ENCODE data around the gene SLC22A4.
A peak's percentile ranks its signal among the peaks of the same experiment; 100 is the strongest.

The SLC22A4 gene

DNA sequence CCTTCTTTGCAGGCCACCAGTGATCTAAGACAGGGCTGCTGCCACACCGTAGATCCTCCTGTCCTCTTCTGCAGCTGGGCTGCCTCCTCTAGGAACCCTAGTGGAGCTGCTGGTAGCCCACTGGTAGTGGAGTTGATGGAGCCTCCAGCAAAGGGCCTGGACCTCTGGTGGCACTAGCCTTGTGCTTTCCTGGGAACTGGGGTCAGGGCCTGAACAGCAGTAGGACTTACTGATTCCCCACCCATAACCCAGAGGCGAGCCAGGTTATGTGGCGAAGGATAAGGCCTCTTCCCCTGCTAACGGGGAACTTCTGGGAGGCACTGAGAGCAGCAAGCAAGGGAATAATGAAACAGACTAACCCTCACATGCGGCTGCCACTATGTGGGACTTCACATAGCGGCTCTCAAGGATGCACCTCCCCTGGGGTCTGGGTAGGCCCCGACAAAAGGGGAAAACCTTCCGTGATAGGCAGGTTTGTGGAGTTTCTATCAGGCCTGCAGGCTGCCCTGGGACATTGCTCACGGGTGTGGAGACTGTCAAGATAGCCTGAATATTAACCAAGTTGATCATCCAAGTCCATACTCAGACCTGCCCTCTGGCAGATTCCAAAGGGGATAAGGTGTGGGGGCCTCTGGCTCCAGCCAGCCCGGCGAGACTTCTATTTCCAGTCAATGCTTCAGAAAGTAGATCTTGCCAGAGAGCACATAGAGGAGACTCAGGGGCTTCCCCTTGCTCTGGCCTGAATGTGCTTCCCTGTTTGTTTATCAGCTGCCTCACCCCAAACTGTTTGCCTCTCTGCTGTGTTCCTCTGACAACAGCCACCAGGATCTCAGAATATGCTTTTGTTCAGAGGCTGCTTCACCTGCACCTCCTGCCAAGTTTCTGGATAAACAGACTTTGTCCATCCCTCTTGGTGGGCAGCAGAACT is 7.4 kb downstream of the SLC22A4 start:
- H3K9me3 ChIP-seq (ENCODE audit: control extremely low read depth in 1 of 5, control insufficient read depth in 4 of 5, insufficient read depth in 2 of 5, low read depth in 1 of 5, low read length in 4 of 5), result peaks cover 0 to 15% (median 4%) of the 10 kb centered on the region in 5 experiments
- CTCF ChIA-PET, result interaction anchor here (0.7 to 2.7 kb wide), 3 partner anchors 8 to 64 kb away, joined by 3 to 11 read pairs (median 6); partner anchors contain the start of gene SLC22A4
- no peak overlapping the region for H3K27ac ChIP-seq (ENCODE audit: insufficient read depth in 1 of 2, low read depth in 1 of 2, low read length in 2 of 2, poor library complexity in 1 of 2, severe bottlenecking in 2 of 2)
- no peaks in the 10 kb centered on the region for H3K27me3 ChIP-seq (replicated peaks in 2 of 5; ENCODE audit: control insufficient read depth in 4 of 5, insufficient read depth in 5 of 5, low read length in 4 of 5)
- no peak overlapping the region for H3K4me3 ChIP-seq (ENCODE audit: control insufficient read depth in 1 of 7, extremely low read depth in 1 of 7, insufficient read depth in 4 of 7, low read depth in 2 of 7, low read length in 6 of 7)
- 91% methylated on average over 11 of the region's 11 CpGs for WGBS (ENCODE audit: insufficient coverage)
- POLR2A ChIA-PET, result no interaction called here
- H3K36me3 ChIP-seq (ENCODE audit: control insufficient read depth in 4 of 4, insufficient read depth in 4 of 4, low read length in 3 of 4), result peaks cover 0 to 7% (median 2%) of the 10 kb centered on the region in 4 experiments
- DNase-seq, result peak in 2 of 3 donors; percentile 30 to 47
- peaks cover 0 to 11% (median 0%) of the 10 kb centered on the region in 4 experiments for H3K4me1 ChIP-seq (ENCODE audit: control extremely low read depth in 1 of 4, control insufficient read depth in 4 of 4, insufficient read depth in 4 of 4, low read length in 3 of 4)

DNA sequence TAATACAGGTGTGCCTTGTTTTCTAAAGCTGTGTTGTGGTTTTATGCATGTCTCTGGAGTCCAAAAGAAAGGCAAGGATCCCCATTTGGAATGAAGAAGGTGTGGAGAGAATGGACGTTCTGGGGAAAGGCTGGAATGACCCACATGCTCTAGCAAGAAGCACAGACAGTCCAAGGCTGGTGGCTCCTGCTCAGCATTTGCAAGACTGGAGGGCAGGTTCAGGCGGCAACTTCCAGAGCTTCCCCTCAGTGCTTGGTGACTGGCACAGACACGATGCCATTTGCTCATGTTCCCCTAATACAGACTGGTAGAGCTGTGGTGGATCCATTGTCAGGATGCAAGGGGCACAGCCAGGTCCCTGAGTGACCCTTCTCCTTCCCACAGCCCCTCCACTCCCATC is 8.2 kb downstream of the SLC22A4 start:
- H3K4me3 ChIP-seq (ENCODE audit: control insufficient read depth in 1 of 7, extremely low read depth in 1 of 7, insufficient read depth in 4 of 7, low read depth in 2 of 7, low read length in 6 of 7), result no peak overlapping the region
- H3K4me1 ChIP-seq (ENCODE audit: control extremely low read depth in 1 of 4, control insufficient read depth in 4 of 4, insufficient read depth in 4 of 4, low read length in 3 of 4), result peaks cover 0 to 9% (median 0%) of the 10 kb centered on the region in 4 experiments
- H3K27me3 ChIP-seq (replicated peaks in 2 of 5; ENCODE audit: control insufficient read depth in 4 of 5, insufficient read depth in 5 of 5, low read length in 4 of 5), result no peaks in the 10 kb centered on the region
- no peak for DNase-seq
- no peak overlapping the region for H3K27ac ChIP-seq (ENCODE audit: insufficient read depth in 1 of 2, low read depth in 1 of 2, low read length in 2 of 2, poor library complexity in 1 of 2, severe bottlenecking in 2 of 2)
- ChIA-PET POLR2A (no interaction called here), CTCF (interaction anchor here (0.7 to 2.7 kb wide), 4 partner anchors 9 to 64 kb away, joined by 3 to 11 read pairs (median 4); partner anchors contain the start of gene SLC22A4)
- peaks cover 0 to 15% (median 4%) of the 10 kb centered on the region in 5 experiments for H3K9me3 ChIP-seq (ENCODE audit: control extremely low read depth in 1 of 5, control insufficient read depth in 4 of 5, insufficient read depth in 2 of 5, low read depth in 1 of 5, low read length in 4 of 5)
- peaks cover 0 to 7% (median 2%) of the 10 kb centered on the region in 4 experiments for H3K36me3 ChIP-seq (ENCODE audit: control insufficient read depth in 4 of 4, insufficient read depth in 4 of 4, low read length in 3 of 4)
- 97% methylated on average over 2 of the region's 3 CpGs for WGBS (ENCODE audit: insufficient coverage)

DNA sequence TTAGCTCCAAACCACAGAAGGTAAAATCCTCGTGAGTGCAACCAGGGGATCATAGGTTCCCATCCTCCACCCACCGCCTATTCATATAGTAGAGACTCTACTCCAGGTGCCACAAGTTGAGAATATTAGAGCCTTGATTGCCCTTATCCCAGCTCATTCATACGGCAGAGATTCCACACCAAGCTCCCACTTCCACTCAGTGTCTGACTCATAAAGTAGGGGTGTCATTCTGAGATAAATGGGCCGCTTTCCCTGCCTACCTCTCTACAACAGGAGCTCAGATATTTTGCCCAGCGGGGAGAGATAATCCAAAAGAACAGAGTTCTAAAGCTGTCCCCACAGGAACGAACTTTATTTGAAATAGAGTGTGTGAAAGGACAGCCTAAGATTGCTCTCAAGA is 9.4 kb downstream of the SLC22A4 start:
- Histone ChIP-seq H3K9me3 (ENCODE audit: control extremely low read depth in 1 of 5, control insufficient read depth in 4 of 5, insufficient read depth in 2 of 5, low read depth in 1 of 5, low read length in 4 of 5) (peaks cover 0 to 15% (median 4%) of the 10 kb centered on the region in 5 experiments), H3K4me1 (ENCODE audit: control extremely low read depth in 1 of 4, control insufficient read depth in 4 of 4, insufficient read depth in 4 of 4, low read length in 3 of 4) (peaks cover 0 to 8% (median 0%) of the 10 kb centered on the region in 4 experiments), H3K27ac (ENCODE audit: insufficient read depth in 1 of 2, low read depth in 1 of 2, low read length in 2 of 2, poor library complexity in 1 of 2, severe bottlenecking in 2 of 2) (no peak overlapping the region), H3K4me3 (ENCODE audit: control insufficient read depth in 1 of 7, extremely low read depth in 1 of 7, insufficient read depth in 4 of 7, low read depth in 2 of 7, low read length in 6 of 7) (no peak overlapping the region), H3K36me3 (ENCODE audit: control insufficient read depth in 4 of 4, insufficient read depth in 4 of 4, low read length in 3 of 4) (peaks cover 0 to 7% (median 2%) of the 10 kb centered on the region in 4 experiments), H3K27me3 (replicated peaks in 2 of 5; ENCODE audit: control insufficient read depth in 4 of 5, insufficient read depth in 5 of 5, low read length in 4 of 5) (no peaks in the 10 kb centered on the region)
- 96% methylated on average over 3 of the region's 6 CpGs for WGBS (ENCODE audit: insufficient coverage)
- ChIA-PET CTCF (interaction anchor here (0.6 to 2.7 kb wide), 7 partner anchors 10 to 66 kb away, joined by 3 to 11 read pairs (median 3); partner anchors contain the start of gene SLC22A4), POLR2A (no interaction called here)
- DNase-seq, result no peak

DNA sequence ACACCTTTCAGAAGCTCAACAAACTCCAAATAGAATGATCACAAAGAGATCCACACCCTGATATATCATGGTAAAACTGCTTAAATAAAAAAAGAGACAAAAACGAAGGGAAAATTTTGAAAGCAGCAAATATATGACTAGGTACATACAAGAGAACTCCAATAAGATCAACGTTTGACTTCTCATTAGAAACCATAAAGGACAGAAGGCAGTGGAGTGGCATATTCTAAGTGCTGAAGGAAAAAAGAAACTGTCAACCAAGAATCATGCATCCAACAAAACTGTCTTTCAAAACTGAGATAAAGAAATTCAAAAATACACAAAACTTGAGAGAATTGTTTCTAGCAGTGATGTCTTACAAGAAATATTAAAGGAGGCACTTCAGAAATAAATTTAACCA is 11.2 kb downstream of the SLC22A4 start:
- DNase-seq, result peak in 2 of 3 donors; percentile 18 to 33
- Histone ChIP-seq H3K4me3 (ENCODE audit: control insufficient read depth in 1 of 7, extremely low read depth in 1 of 7, insufficient read depth in 4 of 7, low read depth in 2 of 7, low read length in 6 of 7) (no peak overlapping the region), H3K27ac (ENCODE audit: insufficient read depth in 1 of 2, low read depth in 1 of 2, low read length in 2 of 2, poor library complexity in 1 of 2, severe bottlenecking in 2 of 2) (no peak overlapping the region), H3K4me1 (ENCODE audit: control extremely low read depth in 1 of 4, control insufficient read depth in 4 of 4, insufficient read depth in 4 of 4, low read length in 3 of 4) (peaks cover 0 to 6% (median 0%) of the 10 kb centered on the region in 4 experiments), H3K27me3 (replicated peaks in 2 of 5; ENCODE audit: control insufficient read depth in 4 of 5, insufficient read depth in 5 of 5, low read length in 4 of 5) (no peaks in the 10 kb centered on the region), H3K36me3 (ENCODE audit: control insufficient read depth in 4 of 4, insufficient read depth in 4 of 4, low read length in 3 of 4) (peaks cover 0 to 7% (median 2%) of the 10 kb centered on the region in 4 experiments), H3K9me3 (ENCODE audit: control extremely low read depth in 1 of 5, control insufficient read depth in 4 of 5, insufficient read depth in 2 of 5, low read depth in 1 of 5, low read length in 4 of 5) (peaks cover 0 to 15% (median 4%) of the 10 kb centered on the region in 5 experiments)
- no CpG with 5 or more reads among the region's 2 CpGs for WGBS (ENCODE audit: insufficient coverage)
- CTCF ChIA-PET, result no interaction called here
- POLR2A ChIA-PET, result no interaction called here

DNA sequence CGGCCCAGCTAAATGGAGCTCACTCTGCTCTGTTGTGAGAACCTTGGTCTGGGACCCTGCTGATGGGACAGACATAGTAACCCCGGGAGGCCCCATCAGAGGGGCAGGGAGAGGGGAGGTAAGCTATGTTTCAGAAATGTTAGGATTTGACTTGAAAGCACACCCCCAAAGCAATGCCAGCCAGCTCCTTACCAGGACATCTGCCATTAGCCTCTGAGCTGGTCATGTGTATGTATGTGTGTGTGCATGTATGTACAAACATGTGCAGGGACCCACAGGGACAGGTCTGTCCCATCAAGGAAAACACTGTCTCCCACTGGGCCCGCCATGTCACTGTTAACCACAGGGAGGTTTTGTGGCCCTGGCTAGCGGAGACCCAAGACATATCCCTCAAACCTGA is 14.5 kb downstream of the SLC22A4 start:
- CTCF ChIA-PET, result interaction anchor here (0.6 to 0.8 kb wide), 2 partner anchors 13 to 184 kb away, joined by 3 read pairs; no protein-coding TSS in a partner anchor
- Histone ChIP-seq H3K27ac (ENCODE audit: insufficient read depth in 1 of 2, low read depth in 1 of 2, low read length in 2 of 2, poor library complexity in 1 of 2, severe bottlenecking in 2 of 2) (no peak overlapping the region), H3K36me3 (ENCODE audit: control insufficient read depth in 4 of 4, insufficient read depth in 4 of 4, low read length in 3 of 4) (peaks cover 0 to 3% (median 2%) of the 10 kb centered on the region in 4 experiments), H3K27me3 (replicated peaks in 2 of 5; ENCODE audit: control insufficient read depth in 4 of 5, insufficient read depth in 5 of 5, low read length in 4 of 5) (no peaks in the 10 kb centered on the region), H3K9me3 (ENCODE audit: control extremely low read depth in 1 of 5, control insufficient read depth in 4 of 5, insufficient read depth in 2 of 5, low read depth in 1 of 5, low read length in 4 of 5) (peaks cover 0 to 13% (median 2%) of the 10 kb centered on the region in 5 experiments), H3K4me3 (ENCODE audit: control insufficient read depth in 1 of 7, extremely low read depth in 1 of 7, insufficient read depth in 4 of 7, low read depth in 2 of 7, low read length in 6 of 7) (no peak overlapping the region), H3K4me1 (ENCODE audit: control extremely low read depth in 1 of 4, control insufficient read depth in 4 of 4, insufficient read depth in 4 of 4, low read length in 3 of 4) (no peaks in the 10 kb centered on the region)
- POLR2A ChIA-PET, result interaction anchor here (0.6 kb wide), 1 partner anchor 423 kb away, joined by 3 read pairs; no protein-coding TSS in a partner anchor
- 96% methylated on average over 4 of the region's 4 CpGs for WGBS (ENCODE audit: insufficient coverage)
- DNase-seq, result no peak

DNA sequence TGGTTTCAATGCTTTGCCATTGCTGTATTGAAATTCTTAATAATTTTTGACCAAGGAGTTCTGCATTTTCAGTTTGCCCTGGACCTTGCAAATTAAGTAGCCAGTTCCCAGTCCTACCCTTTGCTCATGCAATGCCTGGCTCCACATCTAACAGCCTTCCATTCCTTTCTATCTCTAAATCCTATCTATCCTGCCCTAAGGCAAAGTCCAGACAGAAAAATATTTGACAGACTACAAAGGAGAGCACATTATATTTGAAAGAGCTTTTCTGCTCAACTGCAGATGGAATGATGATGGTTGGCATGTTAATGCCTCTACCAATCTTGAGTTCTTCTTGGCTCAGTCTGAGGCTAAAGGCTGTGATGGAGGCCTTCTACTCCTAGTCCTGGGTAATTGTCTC is 15.5 kb downstream of the SLC22A4 start:
- H3K27me3 ChIP-seq (replicated peaks in 2 of 5; ENCODE audit: control insufficient read depth in 4 of 5, insufficient read depth in 5 of 5, low read length in 4 of 5), result no peaks in the 10 kb centered on the region
- H3K9me3 ChIP-seq (ENCODE audit: control extremely low read depth in 1 of 5, control insufficient read depth in 4 of 5, insufficient read depth in 2 of 5, low read depth in 1 of 5, low read length in 4 of 5), result peaks cover 0 to 7% (median under 1%) of the 10 kb centered on the region in 5 experiments
- no peaks in the 10 kb centered on the region for H3K4me1 ChIP-seq (ENCODE audit: control extremely low read depth in 1 of 4, control insufficient read depth in 4 of 4, insufficient read depth in 4 of 4, low read length in 3 of 4)
- H3K27ac ChIP-seq (ENCODE audit: insufficient read depth in 1 of 2, low read depth in 1 of 2, low read length in 2 of 2, poor library complexity in 1 of 2, severe bottlenecking in 2 of 2), result no peak overlapping the region
- H3K36me3 ChIP-seq (ENCODE audit: control insufficient read depth in 4 of 4, insufficient read depth in 4 of 4, low read length in 3 of 4), result peaks cover 0 to 7% (median under 1%) of the 10 kb centered on the region in 4 experiments
- no peak overlapping the region for H3K4me3 ChIP-seq (ENCODE audit: control insufficient read depth in 1 of 7, extremely low read depth in 1 of 7, insufficient read depth in 4 of 7, low read depth in 2 of 7, low read length in 6 of 7)
- ChIA-PET POLR2A (no interaction called here), CTCF (interaction anchor here (1.0 to 1.5 kb wide), 3 partner anchors 19 to 37 kb away, joined by 3 read pairs; no protein-coding TSS in a partner anchor)
- no peak for DNase-seq

Measured in common myeloid progenitor, CD34-positive (primary cell).